K562 (cell line): ENCODE measurements around the gene ANKRD44. TPM values are rescaled to one million over a fixed set of nuclear protein-coding genes. Genes with fewer than 3 reads are reported as not detected.

Experiments
- ATAC-seq: fragments of 200-7000 bp; cut with Tn5 transposase; 3 replicates; pipeline ENCODE4 v1.9.1; 2020; ENCODE audit warnings: moderate library complexity
- BruUV-seq: library from RNA; stranded (reverse); fragments of 400-500 nt; replicated peaks from 2 replicates; lab custom pipeline; 2021; lab: Mats Ljungman, UMichigan
- CTCF ChIA-PET: fragments of 300-600 bp; formaldehyde crosslinking; extraction: SDS; loops from one replicate; lab custom pipeline; 2021; ENCODE audit warnings: low intra/inter-chr PET ratio; lab: Yijun Ruan, JAX
- POLR2A ChIA-PET: fragments of 300-600, 350-650 bp; sonication (Branson Sonifier 250); formaldehyde crosslinking; extraction: SDS; loops from one replicate; lab custom pipeline; 2021; ENCODE audit warnings: antibody characterized with exemption, inconsistent platforms; lab: Yijun Ruan, JAX
- DNase-seq, 4 experiments: peaks; one replicate each; pipeline versions ENCODE4 v3.0.0 to v3.0.0-alpha.2; 2011 to 2018; ENCODE audit warnings: low spot score in 3 of 4, mixed read lengths in 3 of 4; ENCODE audit errors: extremely low read depth in 1 of 4
- FAIRE-seq: peaks from 2 replicates; lab custom pipeline; 2011; peaks lifted over from hg19 to GRCh38; lab: Jason Lieb, UNC
- H2AFZ ChIP-seq: 2 replicates; pipeline ENCODE4 v1.6.0; 2011; ENCODE audit warnings: low read depth, low read length, control low read depth, inconsistent platforms
- H3K27ac ChIP-seq: fragments of 200-600 bp; 3 replicates; pipeline ENCODE4 v1.8.0; 2011; ENCODE audit warnings: low read depth, mild to moderate bottlenecking, control low read depth, inconsistent platforms, low read length, moderate library complexity, mixed read lengths; ENCODE audit errors: extremely low read depth
- H3K27me3 ChIP-seq, 2 experiments: fragments of 300-600 bp in 1 of 2; 2 replicates in 1 of 2; 3 replicates in 1 of 2; pipeline versions ENCODE4 v1.6.0 to v1.8.0; 2011; ENCODE audit warnings: inconsistent platforms in 2 of 2, low read length in 2 of 2, mild to moderate bottlenecking in 1 of 2, mixed read lengths in 1 of 2, moderate library complexity in 1 of 2; ENCODE audit not compliant: control insufficient read depth in 2 of 2, insufficient read depth in 2 of 2
- H3K36me3 ChIP-seq: fragments of 300-600 bp; 3 replicates; pipeline ENCODE4 v1.8.0; 2011; ENCODE audit warnings: mild to moderate bottlenecking, low read length, inconsistent platforms; ENCODE audit not compliant: control insufficient read depth, insufficient read depth
- H3K4me1 ChIP-seq, 2 experiments: fragments of 200-600 bp in 1 of 2; replicated peaks in 1 of 2; 2 replicates in 1 of 2; 3 replicates in 1 of 2; pipeline versions ENCODE4 v1.5.1 to v1.8.0; 2011; ENCODE audit warnings: inconsistent platforms in 2 of 2, low read length in 2 of 2, mild to moderate bottlenecking in 1 of 2, mixed read lengths in 1 of 2, moderate library complexity in 1 of 2; ENCODE audit not compliant: control insufficient read depth in 2 of 2, insufficient read depth in 2 of 2
- H3K4me2 ChIP-seq: 2 replicates; pipeline ENCODE4 v1.6.1; 2011; ENCODE audit warnings: low read length, control low read depth, inconsistent platforms, mixed read lengths; ENCODE audit not compliant: insufficient read depth
- H3K4me3 ChIP-seq: fragments of 200-600 bp; sonication (generic), shearing (Covaris generic); 2 replicates; pipeline ENCODE4 v1.5.1; 2016; ENCODE audit warnings: control low read depth, inconsistent platforms
- H3K79me2 ChIP-seq: fragments of 200-600 bp; 3 replicates; pipeline ENCODE4 v1.8.0; 2011; ENCODE audit warnings: low read length, inconsistent platforms; ENCODE audit not compliant: control insufficient read depth, insufficient read depth
- H3K9ac ChIP-seq, 2 experiments: 2 replicates each; pipeline versions ENCODE4 v1.6.0 to v1.6.1; 2011; ENCODE audit warnings: low read depth in 2 of 2, low read length in 2 of 2, control low read depth in 1 of 2, inconsistent platforms in 1 of 2, mild to moderate bottlenecking in 1 of 2, mixed read lengths in 1 of 2; ENCODE audit not compliant: insufficient read depth in 1 of 2
- H3K9me1 ChIP-seq: one replicate; pipeline ENCODE4 v1.6.0; 2011; ENCODE audit warnings: inconsistent platforms, mild to moderate bottlenecking, low read length, moderate library complexity; ENCODE audit not compliant: control insufficient read depth, insufficient read depth
- H3K9me3 ChIP-seq: replicated peaks from 2 replicates; pipeline ENCODE4 v1.5.1; 2011; ENCODE audit warnings: low read depth, low read length, inconsistent platforms; ENCODE audit not compliant: control insufficient read depth, insufficient read depth
- H4K20me1 ChIP-seq: replicated peaks from 2 replicates; pipeline ENCODE4 v1.6.1; 2011; ENCODE audit warnings: low read length, inconsistent platforms, mixed read lengths; ENCODE audit not compliant: control insufficient read depth, insufficient read depth
- ADNP ChIP-seq: fragments of 200-800 bp; sonication (Bioruptor generic); IDR thresholded peaks from 2 replicates; pipeline ENCODE4 v1.6.1; 2016; ENCODE audit warnings: missing genetic modification characterization, missing compliant biosample characterization
- HNRNPLL ChIP-seq: fragments of 200-400 bp; formaldehyde crosslinking; IDR thresholded peaks from 2 replicates; pipeline ENCODE4 v1.6.1; 2017; ENCODE audit warnings: low read length, low read depth, mild to moderate bottlenecking; ENCODE audit not compliant: poor library complexity, severe bottlenecking
- KDM2B ChIP-seq: fragments of 250-450 bp; sonication (Bioruptor Pico); IDR thresholded peaks from 2 replicates; pipeline ENCODE4 v1.8.0; 2021; ENCODE audit warnings: mild to moderate bottlenecking, moderate library complexity
- NR2C2 ChIP-seq, 2 experiments: fragments of 200-800 bp in 1 of 2; sonication (Bioruptor generic) in 1 of 2; sonication (generic) in 1 of 2; formaldehyde crosslinking in 1 of 2; IDR thresholded peaks; 2 replicates each; pipeline versions ENCODE4 v1.6.1 to v1.8.0; 2016 to 2022; ENCODE audit warnings: mild to moderate bottlenecking in 1 of 2, missing compliant biosample characterization in 1 of 2, missing genetic modification characterization in 1 of 2, missing genetic modification reagents in 1 of 2
- ZNF444 ChIP-seq: fragments of 250-450 bp; sonication (Bioruptor Pico); IDR thresholded peaks from 2 replicates; pipeline ENCODE4 v1.4.0; 2020; ENCODE audit warnings: mild to moderate bottlenecking, moderate library complexity
- WGBS: fragments of 100-300 bp; shearing (Covaris generic); methylation state at CpG from one replicate; pipeline ENCODE4 v1.1.6; 2016; ENCODE audit warnings: low coverage, mixed read lengths; ENCODE audit not compliant: insufficient coverage; ENCODE audit errors: missing lambda C conversion rate; 5-methylcytosine and 5-hydroxymethylcytosine counted together
- in situ Hi-C: fragments of 300-500 bp; cut with MboI; formaldehyde crosslinking; loops from 4 replicates; pipeline ENCODE4 v1.15.0; 2018; ENCODE audit warnings: inconsistent platforms, mixed read lengths
- intact Hi-C: fragments of 100-400 bp; cut with micrococcal nuclease; formaldehyde crosslinking; loops from 2 replicates; pipeline ENCODE4 v1.14.2; 2022
- polyA plus RNA-seq, 8 experiments: library from polyadenylated mRNA; depleted of rRNA in 4 of 8; stranded (reverse) in 5 of 8; unstranded in 3 of 8; fragments of >200 nt; fragmentation: Nextera tagmentation in 2 of 8; fragmentation: Illumina TruSeq in 1 of 8; extraction: Ambion mirVana in 2 of 8; extraction: Trizol in 1 of 8; gene quantifications; 2 replicates each; pipeline versions ENCODE4 v1.2.1 to v1.2.3, GENCODE V29; 2011 to 2014; ENCODE audit warnings: inconsistent platforms in 1 of 8, missing spikeins in 1 of 8
- total RNA-seq, 7 experiments: library from RNA; depleted of rRNA in 6 of 7; stranded (reverse); fragments of >200 nt in 6 of 7; fragmentation: Illumina TruSeq in 2 of 7; extraction: Trizol in 2 of 7; gene quantifications; 2 replicates each; pipeline versions ENCODE4 v1.2.1 to v1.2.3, GENCODE V29; 2011 to 2021; ENCODE audit warnings: low replicate concordance in 1 of 7
- TF ChIP-seq, protein P1 (sequence below): fragments of 150-350 bp; IDR thresholded peaks from 2 replicates; pipeline ENCODE4 v1.6.1; 2014; ENCODE audit warnings: low read depth, mild to moderate bottlenecking, low read length, borderline replicate concordance
- TF ChIP-seq, protein P2 (sequence below): sonication (generic); formaldehyde crosslinking; IDR thresholded peaks from 2 replicates; pipeline ENCODE4 v1.8.1; 2023; ENCODE audit warnings: mild to moderate bottlenecking, missing genetic modification reagents, moderate library complexity

Gene ANKRD44
- total and polyA plus RNA-seq, 9 of the 15 experiments (the other 6 are each of a cell fraction or from before 2014, with no cell fraction given) = 0.03 to 0.64 (median 0.07) TPM; not detected in 3

DNA sequence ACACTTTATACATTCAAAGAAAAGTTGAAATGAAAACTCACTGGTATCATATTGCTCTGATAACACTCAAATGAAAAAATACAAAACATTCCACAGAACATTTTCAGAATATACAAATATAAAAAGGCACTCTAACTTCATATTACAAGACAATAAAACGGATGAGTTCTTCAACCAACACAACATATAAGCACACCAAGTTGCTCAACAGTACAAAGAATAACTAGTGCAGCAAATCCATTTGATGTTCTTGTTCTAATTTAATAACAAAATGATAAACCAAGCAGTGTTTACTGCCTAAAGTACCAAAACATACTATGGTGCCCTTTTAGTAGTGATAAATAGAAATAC lies 323.3 kb downstream of the ANKRD44 start (continued):
- TF ChIP-seq, protein P1, sequence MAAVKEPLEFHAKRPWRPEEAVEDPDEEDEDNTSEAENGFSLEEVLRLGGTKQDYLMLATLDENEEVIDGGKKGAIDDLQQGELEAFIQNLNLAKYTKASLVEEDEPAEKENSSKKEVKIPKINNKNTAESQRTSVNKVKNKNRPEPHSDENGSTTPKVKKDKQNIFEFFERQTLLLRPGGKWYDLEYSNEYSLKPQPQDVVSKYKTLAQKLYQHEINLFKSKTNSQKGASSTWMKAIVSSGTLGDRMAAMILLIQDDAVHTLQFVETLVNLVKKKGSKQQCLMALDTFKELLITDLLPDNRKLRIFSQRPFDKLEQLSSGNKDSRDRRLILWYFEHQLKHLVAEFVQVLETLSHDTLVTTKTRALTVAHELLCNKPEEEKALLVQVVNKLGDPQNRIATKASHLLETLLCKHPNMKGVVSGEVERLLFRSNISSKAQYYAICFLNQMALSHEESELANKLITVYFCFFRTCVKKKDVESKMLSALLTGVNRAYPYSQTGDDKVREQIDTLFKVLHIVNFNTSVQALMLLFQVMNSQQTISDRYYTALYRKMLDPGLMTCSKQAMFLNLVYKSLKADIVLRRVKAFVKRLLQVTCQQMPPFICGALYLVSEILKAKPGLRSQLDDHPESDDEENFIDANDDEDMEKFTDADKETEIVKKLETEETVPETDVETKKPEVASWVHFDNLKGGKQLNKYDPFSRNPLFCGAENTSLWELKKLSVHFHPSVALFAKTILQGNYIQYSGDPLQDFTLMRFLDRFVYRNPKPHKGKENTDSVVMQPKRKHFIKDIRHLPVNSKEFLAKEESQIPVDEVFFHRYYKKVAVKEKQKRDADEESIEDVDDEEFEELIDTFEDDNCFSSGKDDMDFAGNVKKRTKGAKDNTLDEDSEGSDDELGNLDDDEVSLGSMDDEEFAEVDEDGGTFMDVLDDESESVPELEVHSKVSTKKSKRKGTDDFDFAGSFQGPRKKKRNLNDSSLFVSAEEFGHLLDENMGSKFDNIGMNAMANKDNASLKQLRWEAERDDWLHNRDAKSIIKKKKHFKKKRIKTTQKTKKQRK = no peak
- TF ChIP-seq KDM2B (CRISPR knock-in tag) (no peak), ZNF444 (no peak)

DNA sequence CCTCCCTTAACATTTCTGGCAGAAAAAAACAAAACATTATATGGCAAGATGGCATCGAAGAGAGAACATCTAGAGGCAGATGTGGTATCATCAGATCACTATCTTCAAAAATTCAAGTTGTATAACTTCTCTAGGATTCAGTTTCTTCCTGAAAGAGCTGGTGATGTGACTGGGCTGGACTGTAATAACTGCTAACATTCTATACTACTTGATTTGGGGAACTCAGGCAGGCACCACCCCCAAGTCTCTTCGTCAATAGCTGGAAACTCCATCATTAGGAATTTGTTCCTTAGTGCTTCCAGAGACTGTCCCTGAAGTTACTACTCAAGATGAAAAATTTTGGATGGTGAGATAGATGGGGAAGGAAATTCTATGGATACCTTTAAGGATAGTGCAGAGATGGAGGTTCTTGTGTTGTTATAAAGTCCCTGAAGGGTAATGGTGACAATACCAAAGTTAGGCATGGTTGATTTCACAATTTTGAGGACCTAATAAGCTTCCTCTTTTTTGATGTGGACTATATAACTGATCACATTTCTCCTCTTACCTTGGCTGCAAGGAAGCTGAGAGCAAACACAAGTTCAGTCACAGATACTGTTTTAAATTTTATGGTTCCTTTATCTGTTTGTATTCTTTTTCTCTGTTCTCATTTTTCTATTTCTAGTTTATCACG lies 324.9 kb downstream of the ANKRD44 start:
- 16% methylated on average over 3 of the region's 3 CpGs for WGBS
- Histone ChIP-seq H4K20me1 (no peaks in the 10 kb centered on the region), H3K4me1 (no peaks in the 10 kb centered on the region), H3K27me3 (no peaks in the 10 kb centered on the region), H3K27ac (no peak overlapping the region), H3K9me1 (no peaks in the 10 kb centered on the region), H2AFZ (no peak overlapping the region), H3K4me2 (no peak overlapping the region), H3K36me3 (no peaks in the 10 kb centered on the region), H3K9ac (no peak overlapping the region), H3K9me3 (no peaks in the 10 kb centered on the region), H3K79me2 (no peaks in the 10 kb centered on the region), H3K4me3 (no peak overlapping the region)
- TF ChIP-seq, protein P2, sequence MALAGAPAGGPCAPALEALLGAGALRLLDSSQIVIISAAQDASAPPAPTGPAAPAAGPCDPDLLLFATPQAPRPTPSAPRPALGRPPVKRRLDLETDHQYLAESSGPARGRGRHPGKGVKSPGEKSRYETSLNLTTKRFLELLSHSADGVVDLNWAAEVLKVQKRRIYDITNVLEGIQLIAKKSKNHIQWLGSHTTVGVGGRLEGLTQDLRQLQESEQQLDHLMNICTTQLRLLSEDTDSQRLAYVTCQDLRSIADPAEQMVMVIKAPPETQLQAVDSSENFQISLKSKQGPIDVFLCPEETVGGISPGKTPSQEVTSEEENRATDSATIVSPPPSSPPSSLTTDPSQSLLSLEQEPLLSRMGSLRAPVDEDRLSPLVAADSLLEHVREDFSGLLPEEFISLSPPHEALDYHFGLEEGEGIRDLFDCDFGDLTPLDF (CRISPR knock-in tag) = no peak
- TF ChIP-seq NR2C2 (CRISPR knock-in tag; IDR thresholded peaks at IDR 0.05) = no peak
- no peak for TF ChIP-seq NR2C2 (tag; IDR thresholded peaks at IDR 0.05)
- TF ChIP-seq HNRNPLL = no peak
- TF ChIP-seq ADNP (tag) = no peak
- BruUV-seq = no TSS peak
- ChIA-PET CTCF (no interaction called here), POLR2A (interaction anchor here (0.6 kb wide), 1 partner anchor 120 kb away, joined by 3 read pairs; no protein-coding TSS in a partner anchor)
- FAIRE-seq (no peak), DNase-seq (no peak), ATAC-seq (no peak)
- intact Hi-C loops (no loop called here), in situ Hi-C loops (no loop called here)
